Measurements from ENCODE around the gene TSHZ3.

DNA sequence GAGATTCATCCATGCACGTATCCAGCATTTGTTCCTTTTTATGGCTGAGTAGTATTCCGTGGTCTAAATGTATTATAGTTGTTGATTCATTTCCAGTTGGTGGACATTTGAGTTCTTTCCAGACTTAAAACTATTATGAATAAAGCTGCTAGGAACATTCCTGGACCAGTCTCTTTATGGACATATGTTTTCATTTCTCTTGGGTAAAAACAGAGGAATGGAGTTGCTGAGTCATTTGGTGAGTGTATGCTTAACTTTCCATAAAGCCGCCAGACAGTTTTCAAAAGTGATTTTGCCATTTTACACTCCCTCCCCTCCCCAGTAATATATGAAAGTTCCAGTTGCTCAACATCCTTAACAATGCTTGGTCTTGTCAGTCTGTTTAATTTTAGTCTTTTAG, 116.4 kb downstream of the TSHZ3 start:
- TF ChIP-seq, protein P1, sequence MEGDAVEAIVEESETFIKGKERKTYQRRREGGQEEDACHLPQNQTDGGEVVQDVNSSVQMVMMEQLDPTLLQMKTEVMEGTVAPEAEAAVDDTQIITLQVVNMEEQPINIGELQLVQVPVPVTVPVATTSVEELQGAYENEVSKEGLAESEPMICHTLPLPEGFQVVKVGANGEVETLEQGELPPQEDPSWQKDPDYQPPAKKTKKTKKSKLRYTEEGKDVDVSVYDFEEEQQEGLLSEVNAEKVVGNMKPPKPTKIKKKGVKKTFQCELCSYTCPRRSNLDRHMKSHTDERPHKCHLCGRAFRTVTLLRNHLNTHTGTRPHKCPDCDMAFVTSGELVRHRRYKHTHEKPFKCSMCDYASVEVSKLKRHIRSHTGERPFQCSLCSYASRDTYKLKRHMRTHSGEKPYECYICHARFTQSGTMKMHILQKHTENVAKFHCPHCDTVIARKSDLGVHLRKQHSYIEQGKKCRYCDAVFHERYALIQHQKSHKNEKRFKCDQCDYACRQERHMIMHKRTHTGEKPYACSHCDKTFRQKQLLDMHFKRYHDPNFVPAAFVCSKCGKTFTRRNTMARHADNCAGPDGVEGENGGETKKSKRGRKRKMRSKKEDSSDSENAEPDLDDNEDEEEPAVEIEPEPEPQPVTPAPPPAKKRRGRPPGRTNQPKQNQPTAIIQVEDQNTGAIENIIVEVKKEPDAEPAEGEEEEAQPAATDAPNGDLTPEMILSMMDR (IDR thresholded peaks at IDR 0.05; ENCODE audit: insufficient read depth, low read depth, low read length): no peak
- no peak for TF ChIP-seq EZH2 (IDR thresholded peaks at IDR 0.05; ENCODE audit: insufficient read depth, low read length)

All from astrocyte (in vitro differentiated cells and primary cell).